IPS DF 6.9 (cell line): ENCODE data around the gene OR2A7.
"Not testable (repeated sequence)": the region's sequence is repeated elsewhere in the genome, so short reads cannot be mapped to it uniquely, and the experiment has no call there.

ENCODE experiments used
- DNase-seq: peaks from one replicate; pipeline ENCODE4 v3.0.0-alpha.2; 2013; ENCODE audit warnings: low read depth, low spot score
- H3K27ac ChIP-seq: one replicate; pipeline ENCODE4 v1.5.1; 2013; ENCODE audit warnings: low read length, control low read depth
- H3K27me3 ChIP-seq: 2 replicates; pipeline ENCODE4 v1.6.1; 2013; ENCODE audit warnings: mild to moderate bottlenecking, low read length; ENCODE audit not compliant: control insufficient read depth, insufficient read depth
- H3K36me3 ChIP-seq: 2 replicates; pipeline ENCODE4 v1.6.1; 2013; ENCODE audit warnings: low read length; ENCODE audit not compliant: control insufficient read depth, insufficient read depth
- H3K4me1 ChIP-seq: 2 replicates; pipeline ENCODE4 v1.6.1; 2013; ENCODE audit warnings: low read length; ENCODE audit not compliant: control insufficient read depth, insufficient read depth
- H3K4me3 ChIP-seq: 2 replicates; pipeline ENCODE4 v1.5.1; 2013; ENCODE audit warnings: mild to moderate bottlenecking, low read length
- H3K9me3 ChIP-seq: 2 replicates; pipeline ENCODE4 v1.6.1; 2013; ENCODE audit warnings: low read length, inconsistent platforms; ENCODE audit not compliant: control insufficient read depth, insufficient read depth
- WGBS: extraction: QIAGEN DNeasy Blood & Tissue Kit; methylation state at CpG from one replicate; pipeline ENCODE4 v1.1.7; 2013; ENCODE audit warnings: mixed read lengths, missing lambda C conversion rate; ENCODE audit not compliant: insufficient read length, insufficient coverage; 5-methylcytosine and 5-hydroxymethylcytosine counted together

The OR2A7 gene

DNA sequence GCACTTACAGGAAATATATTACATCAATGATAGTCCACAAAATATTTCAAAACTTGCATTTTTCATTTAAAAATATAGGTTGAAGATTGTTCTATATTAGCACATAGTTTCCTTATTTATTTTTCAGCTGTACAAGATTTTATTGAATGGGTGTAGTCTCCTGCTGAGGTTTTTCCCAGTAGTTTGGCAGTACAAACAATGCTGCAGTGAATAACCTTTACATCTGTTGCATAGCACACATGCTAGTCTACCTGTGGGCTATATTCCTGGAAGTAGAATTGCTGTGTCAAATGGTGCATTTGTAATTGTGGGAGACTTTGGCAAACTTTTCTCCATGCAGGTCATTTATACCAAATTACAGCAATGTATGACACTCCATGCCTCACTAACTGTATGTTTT, 44.1 kb downstream of the OR2A7 start:
- H3K4me3 ChIP-seq, H3K27me3 ChIP-seq, H3K9me3 ChIP-seq, DNase-seq, H3K4me1 ChIP-seq, H3K36me3 ChIP-seq, H3K27ac ChIP-seq: not testable (repeated sequence)

DNA sequence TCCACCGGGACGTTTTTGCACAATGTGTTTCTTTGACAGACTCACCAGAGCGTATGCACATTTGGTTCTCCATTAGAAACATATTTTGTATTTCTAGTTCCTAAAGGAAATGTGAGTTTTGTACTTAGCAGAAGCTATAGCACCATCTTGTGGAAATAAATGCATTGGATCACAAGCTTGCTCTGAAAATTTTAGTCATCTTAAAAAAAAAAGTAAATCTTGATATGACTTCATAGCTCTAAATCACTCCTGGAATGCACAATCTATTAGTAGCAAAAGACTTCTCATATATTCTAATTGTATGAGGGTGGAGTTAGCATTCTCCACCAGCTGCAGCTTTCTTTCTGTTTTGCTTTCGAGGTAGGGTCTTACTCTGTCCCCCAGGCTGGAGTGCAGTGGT, 45.4 kb downstream of the OR2A7 start:
- H3K27ac ChIP-seq, result not testable (repeated sequence)

DNA sequence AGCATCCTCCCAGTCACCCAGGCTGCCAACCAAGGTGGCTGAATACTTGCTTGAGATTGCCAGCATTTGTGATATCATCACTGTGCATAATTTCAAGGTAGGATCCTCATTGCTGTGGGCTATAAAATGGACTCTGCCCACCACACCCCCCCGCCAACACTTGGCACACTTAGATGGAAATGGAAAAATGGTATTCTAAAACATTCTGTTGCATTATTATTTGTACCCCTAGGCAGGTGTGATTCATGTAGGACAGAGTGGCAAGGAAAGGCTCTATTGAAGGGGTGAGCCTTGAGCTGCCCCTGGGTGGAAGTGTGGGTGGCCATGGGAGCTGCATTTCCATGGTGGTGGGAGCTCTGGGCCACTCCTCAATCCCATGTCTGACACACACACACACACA, 46.0 kb downstream of the OR2A7 start:
- not testable (repeated sequence) for H3K4me1 ChIP-seq, H3K9me3 ChIP-seq, H3K36me3 ChIP-seq, H3K27me3 ChIP-seq, DNase-seq, H3K27ac ChIP-seq, H3K4me3 ChIP-seq
- no CpG with 5 or more reads among the region's 1 CpG for WGBS

More for the DNA sequence above, 45.4 kb downstream of the OR2A7 start:
- not testable (repeated sequence) for H3K9me3 ChIP-seq, H3K36me3 ChIP-seq, H3K4me1 ChIP-seq, DNase-seq, H3K27me3 ChIP-seq, H3K4me3 ChIP-seq
- WGBS, result no CpG with 5 or more reads among the region's 4 CpGs

- H3K4me3 ChIP-seq, H3K36me3 ChIP-seq, H3K4me1 ChIP-seq, H3K9me3 ChIP-seq, DNase-seq, H3K27me3 ChIP-seq, H3K27ac ChIP-seq: not testable (repeated sequence)
Observed at GRCh38 chr7:144217200-144217599, 47.4 kb downstream of the OR2A7 start.
